Lower lobe of right lung (tissue), 2 donors: ENCODE measurements around the gene SLC1A5. TPM values are rescaled to one million over a fixed set of nuclear protein-coding genes. Genes with fewer than 3 reads are reported as not detected.

Experiments
- ATAC-seq, 2 donors: fragments of 200-7000 bp; cut with Tn5 transposase; one replicate each; pipeline ENCODE4 v1.9.1; 2020 to 2022; ENCODE audit warnings: mild to moderate bottlenecking in 2 of 2, moderate library complexity in 2 of 2
- DNase-seq: peaks from one replicate; pipeline ENCODE4 v3.0.0-alpha.2; 2020
- H3K27ac ChIP-seq: fragments of 200-600 bp; one replicate; pipeline ENCODE4 v1.8.0; 2022
- H3K27me3 ChIP-seq: fragments of 200-600 bp; one replicate; pipeline ENCODE4 v1.8.0; 2022; ENCODE audit warnings: low read depth
- H3K36me3 ChIP-seq: fragments of 200-600 bp; one replicate; pipeline ENCODE4 v1.8.0; 2022; ENCODE audit warnings: mild to moderate bottlenecking
- H3K4me1 ChIP-seq: fragments of 200-600 bp; one replicate; pipeline ENCODE4 v1.8.0; 2022
- H3K4me3 ChIP-seq: fragments of 200-600 bp; one replicate; pipeline ENCODE4 v1.8.0; 2022; ENCODE audit warnings: mild to moderate bottlenecking
- H3K9me3 ChIP-seq: fragments of 200-600 bp; one replicate; pipeline ENCODE4 v1.8.0; 2022
- CTCF ChIP-seq: fragments of 200-600 bp; IDR thresholded peaks from one replicate; pipeline ENCODE4 v1.8.0; 2022; ENCODE audit warnings: antibody characterized with exemption, mild to moderate bottlenecking
- intact Hi-C: fragments of 100-400 bp; cut with DNase I; formaldehyde crosslinking; loops from one replicate; pipeline ENCODE4 v1.11.0; 2022
- total RNA-seq: library from RNA; stranded (reverse); fragmentation: NEBNext Ultra II Directional; extraction: Animal tissue kit (Norgen Biotek cat#: 25700); gene quantifications from one replicate; pipeline ENCODE4 v1.2.1, GENCODE V29; 2021
- donor health status: DM: no; HTN: yes; CAD: no; lungs with severe emphysema.

Gene SLC1A5
- total RNA-seq, 1 donor from 2014 or later = 120 TPM

- TF ChIP-seq CTCF = no peak
- DNase-seq = no peak
- H3K4me3 ChIP-seq = no peak overlapping the region
- H3K36me3 ChIP-seq = no peaks in the 10 kb centered on the region
- intact Hi-C loops = no loop called here
- no peaks in the 10 kb centered on the region for H3K27me3 ChIP-seq
- H3K27ac ChIP-seq = no peak overlapping the region
- no peak for ATAC-seq
- peaks cover 24% of the 10 kb centered on the region for H3K4me1 ChIP-seq
- H3K9me3 ChIP-seq = no peaks in the 10 kb centered on the region
Measured at GRCh38 chr19:46791944-46792343, 3.5 kb upstream of the SLC1A5 start.

- ATAC-seq (no peak), DNase-seq (no peak)
- Histone ChIP-seq H3K36me3 (no peaks in the 10 kb centered on the region), H3K4me1 (peaks cover 32% of the 10 kb centered on the region), H3K27ac (no peak overlapping the region), H3K9me3 (no peaks in the 10 kb centered on the region), H3K27me3 (no peaks in the 10 kb centered on the region), H3K4me3 (no peak overlapping the region)
- TF ChIP-seq CTCF = no peak
- intact Hi-C loops = no loop called here
Measured at GRCh38 chr19:46789371-46789770, 977 bp upstream of the SLC1A5 start.

- TF ChIP-seq CTCF = no peak
Measured at GRCh38 chr19:46788968-46789338, 559 bp upstream of the SLC1A5 start.

GRCh38 chr19:46787331-46788261 lies 798 bp downstream of the SLC1A5 start:
- intact Hi-C loops = no loop called here
- ATAC-seq (peak; percentile 38 to 51), DNase-seq (peak; percentile 74)
- Histone ChIP-seq H3K4me1 (peaks cover 43% of the 10 kb centered on the region), H3K4me3 (peak overlapping the region; percentile 86), H3K27ac (peak overlapping the region; percentile 90), H3K36me3 (peaks cover 13% of the 10 kb centered on the region), H3K9me3 (no peaks in the 10 kb centered on the region), H3K27me3 (no peaks in the 10 kb centered on the region)
- TF ChIP-seq CTCF = no peak

More at GRCh38 chr19:46788968-46789338, 559 bp upstream of the SLC1A5 start:
- intact Hi-C loops = no loop called here
- no peaks in the 10 kb centered on the region for H3K36me3 ChIP-seq
- H3K4me3 ChIP-seq = peak overlapping the region; percentile 86
- no peaks in the 10 kb centered on the region for H3K27me3 ChIP-seq
- ATAC-seq (no peak), DNase-seq (no peak)
- H3K4me1 ChIP-seq = peaks cover 36% of the 10 kb centered on the region
- no peaks in the 10 kb centered on the region for H3K9me3 ChIP-seq
- no peak overlapping the region for H3K27ac ChIP-seq

- intact Hi-C loops = no loop called here
- no peak for TF ChIP-seq CTCF
- no peak for DNase-seq
- Histone ChIP-seq H3K27ac (peak overlapping the region; percentile 90), H3K36me3 (peaks cover 19% of the 10 kb centered on the region), H3K9me3 (no peaks in the 10 kb centered on the region), H3K4me3 (peak overlapping the region; percentile 86), H3K27me3 (no peaks in the 10 kb centered on the region), H3K4me1 (peaks cover 40% of the 10 kb centered on the region)
- no peak for ATAC-seq
Measured at GRCh38 chr19:46787040-46787330, 1.4 kb downstream of the SLC1A5 start.
